PC-3 (cell line): ENCODE measurements around the gene CNTFR. TPM values are rescaled to one million over a fixed set of nuclear protein-coding genes. Genes with fewer than 3 reads are reported as not detected.

ENCODE experiments used
- ATAC-seq: fragments of 200-7000 bp; cut with Tn5 transposase; 2 replicates; pipeline ENCODE4 v1.9.1; 2020; ENCODE audit warnings: mild to moderate bottlenecking, moderate library complexity
- BruUV-seq: library from RNA; stranded (reverse); fragments of 400-500 nt; replicated peaks from 2 replicates; lab custom pipeline; 2021; lab: Mats Ljungman, UMichigan
- CTCF ChIA-PET: fragments of 300-600 bp; sonication (Branson Sonifier 250); formaldehyde crosslinking; loops from one replicate; lab custom pipeline; 2022; ENCODE audit warnings: antibody characterized with exemption; lab: Charles Lee
- POLR2A ChIA-PET: fragments of 300-600 bp; sonication (Branson Sonifier 250); formaldehyde crosslinking; loops from one replicate; lab custom pipeline; 2022; ENCODE audit warnings: antibody characterized with exemption; ENCODE audit not compliant: unreplicated experiment; lab: Charles Lee
- DNase-seq: peaks from one replicate; pipeline ENCODE4 v3.0.0-alpha.2; 2015
- H2AFZ ChIP-seq: fragments of 300-600 bp; sonication (generic); 2 replicates; pipeline ENCODE4 v1.6.0; 2016; ENCODE audit warnings: antibody characterized with exemption, low read length
- H3F3A ChIP-seq: fragments of 300-600 bp; sonication (generic); one replicate; pipeline ENCODE4 v1.6.0; 2017; ENCODE audit warnings: antibody characterized with exemption, low read length, control low read depth, mild to moderate bottlenecking; ENCODE audit not compliant: unreplicated experiment
- H3K27ac ChIP-seq: fragments of 300-600 bp; sonication (generic); 2 replicates; pipeline ENCODE4 v1.5.1; 2016; ENCODE audit warnings: mild to moderate bottlenecking, low read length
- H3K27me3 ChIP-seq: fragments of 300-600 bp; sonication (generic); 2 replicates; pipeline ENCODE4 v1.6.1; 2016; ENCODE audit warnings: low read length, mixed read lengths
- H3K36me3 ChIP-seq: fragments of 300-600 bp; sonication (generic); 2 replicates; pipeline ENCODE4 v1.6.1; 2016; ENCODE audit warnings: low read depth, mixed run types, low read length, mixed read lengths
- H3K4me1 ChIP-seq: fragments of 300-600 bp; sonication (generic); 2 replicates; pipeline ENCODE4 v1.5.1; 2016; ENCODE audit warnings: low read length; ENCODE audit not compliant: insufficient read depth
- H3K4me2 ChIP-seq: fragments of 300-600 bp; sonication (generic); 2 replicates; pipeline ENCODE4 v1.6.0; 2016; ENCODE audit warnings: low read length
- H3K4me3 ChIP-seq: fragments of 300-600 bp; sonication (generic); 2 replicates; pipeline ENCODE4 v1.5.1; 2016; ENCODE audit warnings: mild to moderate bottlenecking, low read length, mixed read lengths
- H3K79me2 ChIP-seq: fragments of 300-600 bp; sonication (generic); 2 replicates; pipeline ENCODE4 v1.6.1; 2017; ENCODE audit warnings: low read length, mixed read lengths
- H3K9ac ChIP-seq: fragments of 300-600 bp; sonication (generic); 2 replicates; pipeline ENCODE4 v1.6.0; 2016; ENCODE audit warnings: mild to moderate bottlenecking, low read length
- H3K9me2 ChIP-seq: fragments of 300-600 bp; sonication (generic); replicated peaks from 2 replicates; pipeline ENCODE4 v1.6.1; 2016; ENCODE audit warnings: mixed run types, low read length, mixed read lengths
- H3K9me3 ChIP-seq: fragments of 300-600 bp; sonication (generic); 2 replicates; pipeline ENCODE4 v1.6.1; 2016; ENCODE audit warnings: low read length, mixed read lengths
- H4K20me1 ChIP-seq: fragments of 300-600 bp; sonication (generic); 2 replicates; pipeline ENCODE4 v1.6.1; 2016; ENCODE audit warnings: low read length, mixed read lengths
- EZH2 ChIP-seq: fragments of 300-600 bp; sonication (generic); IDR thresholded peaks from one replicate; pipeline ENCODE4 v1.6.1; 2017; ENCODE audit warnings: antibody characterized with exemption, mild to moderate bottlenecking, low read length; ENCODE audit not compliant: unreplicated experiment
- EZH2phosphoT487 ChIP-seq: fragments of 300-600 bp; sonication (generic); IDR thresholded peaks from 2 replicates; pipeline ENCODE4 v1.6.1; 2018; ENCODE audit warnings: mild to moderate bottlenecking, antibody characterized with exemption, low read length, borderline replicate concordance
- intact Hi-C: fragments of 100-400 bp; cut with micrococcal nuclease; formaldehyde crosslinking; loops from 2 replicates; pipeline ENCODE4 v1.9.0; 2023
- total RNA-seq: library from RNA; depleted of rRNA; stranded (reverse); fragments of >200 nt; gene quantifications from 2 replicates; pipeline ENCODE4 v1.2.3, GENCODE V29; 2014
- TF ChIP-seq, protein P1 (sequence below): fragments of 300-600 bp; sonication (generic); conservative IDR thresholded peaks from 2 replicates; pipeline ENCODE4 v1.5.1; 2017; ENCODE audit warnings: antibody characterized with exemption, low read depth, mild to moderate bottlenecking, low read length

Gene CNTFR
- total RNA-seq, 1 experiment from 2014 or later = not detected

DNA sequence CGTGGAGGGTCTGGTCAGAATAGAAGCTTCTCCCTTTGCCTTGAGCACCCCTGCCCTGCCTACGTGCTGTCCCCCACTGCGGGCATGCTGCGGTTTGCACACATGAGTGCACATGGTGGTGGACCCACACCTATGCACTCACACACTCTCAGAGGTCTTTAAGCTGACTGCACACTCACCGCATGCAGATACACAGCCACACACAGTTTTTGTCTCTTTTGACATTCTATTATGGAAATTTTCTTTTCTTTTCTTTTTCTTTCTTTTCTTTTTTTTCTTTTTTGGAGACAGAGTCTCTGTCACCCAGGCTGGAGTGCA is 39.9 kb upstream of the CNTFR start:
- TF ChIP-seq, protein P1, sequence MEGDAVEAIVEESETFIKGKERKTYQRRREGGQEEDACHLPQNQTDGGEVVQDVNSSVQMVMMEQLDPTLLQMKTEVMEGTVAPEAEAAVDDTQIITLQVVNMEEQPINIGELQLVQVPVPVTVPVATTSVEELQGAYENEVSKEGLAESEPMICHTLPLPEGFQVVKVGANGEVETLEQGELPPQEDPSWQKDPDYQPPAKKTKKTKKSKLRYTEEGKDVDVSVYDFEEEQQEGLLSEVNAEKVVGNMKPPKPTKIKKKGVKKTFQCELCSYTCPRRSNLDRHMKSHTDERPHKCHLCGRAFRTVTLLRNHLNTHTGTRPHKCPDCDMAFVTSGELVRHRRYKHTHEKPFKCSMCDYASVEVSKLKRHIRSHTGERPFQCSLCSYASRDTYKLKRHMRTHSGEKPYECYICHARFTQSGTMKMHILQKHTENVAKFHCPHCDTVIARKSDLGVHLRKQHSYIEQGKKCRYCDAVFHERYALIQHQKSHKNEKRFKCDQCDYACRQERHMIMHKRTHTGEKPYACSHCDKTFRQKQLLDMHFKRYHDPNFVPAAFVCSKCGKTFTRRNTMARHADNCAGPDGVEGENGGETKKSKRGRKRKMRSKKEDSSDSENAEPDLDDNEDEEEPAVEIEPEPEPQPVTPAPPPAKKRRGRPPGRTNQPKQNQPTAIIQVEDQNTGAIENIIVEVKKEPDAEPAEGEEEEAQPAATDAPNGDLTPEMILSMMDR = no peak
- Histone ChIP-seq H3K27me3 (peaks cover 14% of the 10 kb centered on the region), H3K9me3 (no peaks in the 10 kb centered on the region), H2AFZ (no peak overlapping the region), H3K9me2 (no peaks in the 10 kb centered on the region), H3K4me3 (peak overlapping the region; percentile 56; the same call in 1 of the 2 replicates), H3K79me2 (no peaks in the 10 kb centered on the region), H3K9ac (no peak overlapping the region), H3K36me3 (no peaks in the 10 kb centered on the region), H3F3A (no peaks in the 10 kb centered on the region), H4K20me1 (no peaks in the 10 kb centered on the region), H3K27ac (no peak overlapping the region), H3K4me1 (no peaks in the 10 kb centered on the region; the same call in 1 of the 2 replicates), H3K4me2 (peak overlapping the region; percentile 81)
- BruUV-seq = no TSS peak
- no peak for DNase-seq
- ATAC-seq = no peak
- intact Hi-C loops = no loop called here
- ChIA-PET POLR2A (no interaction called here), CTCF (interaction anchor here (1.2 kb wide), 1 partner anchor 17 kb away, joined by 4 read pairs; no protein-coding TSS in a partner anchor)

GRCh38 chr9:34628656-34629490 is 39.3 kb upstream of the CNTFR start, which contains the start of gene ARID3C:
Gene ARID3C, minus strand, starts transcription at chr9:34629066. Its CDS starts 1,052 bp downstream, at chr9:34628014.
- Histone ChIP-seq H3K9me2 (no peaks in the 10 kb centered on the region), H3K4me1 (no peaks in the 10 kb centered on the region; the same call in 1 of the 2 replicates), H3K9me3 (no peaks in the 10 kb centered on the region), H3K9ac (no peak within 1 kb of the TSS), H3K79me2 (no peaks in the 10 kb centered on the region), H3F3A (no peaks in the 10 kb centered on the region), H3K36me3 (no peaks in the 10 kb centered on the region), H3K4me3 (peak within 1 kb of the TSS; percentile 56), H3K27ac (no peak within 1 kb of the TSS), H4K20me1 (no peaks in the 10 kb centered on the region), H3K27me3 (peaks cover 14% of the 10 kb centered on the region), H3K4me2 (peak within 1 kb of the TSS; percentile 81), H2AFZ (peak within 1 kb of the TSS; percentile 61)
- ATAC-seq (peak; percentile 79), DNase-seq (peak; percentile 28)
- CTCF ChIA-PET = interaction anchor here (1.2 kb wide), 1 partner anchor 16 kb away, joined by 4 read pairs; no protein-coding TSS in a partner anchor
- BruUV-seq = no TSS peak
- POLR2A ChIA-PET = interaction anchor here (0.7 kb wide), 1 partner anchor 9 kb away, joined by 5 read pairs; no protein-coding TSS in a partner anchor
- intact Hi-C loops = no loop called here
- TF ChIP-seq, protein P1 = no peak
- TF ChIP-seq EZH2 = no peak
- TF ChIP-seq EZH2phosphoT487 = no peak
